GM19099 (cell line): ENCODE measurements around the gene THBS3.

Source experiments
- POLR2A ChIP-seq: IDR thresholded peaks from 3 replicates; pipeline ENCODE4 v1.6.1; 2011; ENCODE audit warnings: low read depth; ENCODE audit not compliant: insufficient read length; ENCODE audit errors: extremely low read depth

Gene THBS3

DNA sequence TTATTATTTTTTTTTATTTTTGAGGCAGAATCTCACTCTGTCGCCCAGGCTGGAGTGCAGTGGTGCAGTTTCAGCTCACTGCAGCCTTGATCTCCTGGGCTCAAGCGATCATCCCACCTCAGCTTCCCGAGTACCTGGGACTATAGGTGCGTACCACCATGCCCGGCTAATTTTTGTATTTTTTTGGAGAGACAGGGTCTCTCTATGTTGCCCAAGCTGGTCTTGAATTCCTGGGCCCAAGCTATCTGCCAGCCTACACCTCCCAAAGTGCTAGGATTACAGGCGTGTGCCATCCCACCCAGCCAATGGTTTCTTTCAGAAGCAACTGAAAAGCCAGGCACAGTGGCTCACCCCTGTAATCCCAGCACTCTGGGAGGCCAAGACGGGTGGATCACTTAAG, 36.9 kb downstream of the THBS3 start:
- TF ChIP-seq POLR2A: no peak

DNA sequence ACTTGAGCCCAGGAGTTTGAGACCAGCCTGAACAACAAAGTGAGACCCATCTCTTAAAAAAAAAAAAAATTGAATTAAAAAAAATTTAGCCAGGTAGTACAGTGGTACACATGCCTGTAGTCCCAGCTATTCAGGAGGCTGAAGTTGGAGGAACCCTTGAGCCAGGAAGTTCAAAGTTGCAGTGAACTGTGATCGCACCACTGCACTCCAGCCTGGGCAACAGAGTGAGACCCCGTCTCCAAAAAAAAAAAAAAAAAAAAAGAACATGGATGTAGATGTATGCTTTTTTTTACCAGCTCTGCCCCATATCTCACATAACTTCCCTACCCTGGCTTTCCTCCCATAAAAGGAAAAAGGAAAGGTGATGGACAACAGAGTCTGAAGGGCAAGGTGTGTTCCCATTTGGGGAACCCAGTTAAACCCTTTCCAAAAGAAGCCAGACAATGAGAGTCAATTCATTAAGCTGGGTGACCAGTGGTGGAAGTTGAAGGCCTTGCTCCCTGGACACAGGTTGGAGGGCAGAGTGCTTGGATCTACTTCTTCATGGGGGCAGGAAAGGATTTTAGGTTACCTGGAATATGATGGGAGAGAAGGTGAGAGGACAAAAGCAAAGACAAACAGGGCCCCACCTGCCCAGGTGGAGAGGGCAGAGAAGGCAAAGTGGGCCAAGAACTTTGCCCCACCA, 37.5 kb downstream of the THBS3 start:
- no peak for TF ChIP-seq POLR2A

DNA sequence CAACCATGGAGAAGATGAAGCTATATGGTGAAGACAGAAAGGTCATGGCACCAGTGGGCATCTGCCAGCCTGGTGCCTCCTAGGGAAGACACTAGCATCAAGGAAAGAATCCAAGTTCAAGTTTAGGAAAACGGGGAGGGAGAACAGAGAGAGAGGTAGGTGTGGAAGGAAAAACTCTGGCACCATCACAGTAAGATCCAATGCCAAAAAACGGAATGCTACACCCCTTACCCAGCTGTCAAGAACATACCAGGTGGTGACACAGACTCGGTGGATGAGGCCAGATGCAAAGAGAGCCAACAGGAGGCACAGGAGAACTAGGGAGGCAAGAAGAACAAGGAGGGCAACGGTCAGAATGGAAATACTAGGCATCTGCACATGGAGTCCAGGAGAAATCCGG, 38.2 kb downstream of the THBS3 start:
- no peak for TF ChIP-seq POLR2A

DNA sequence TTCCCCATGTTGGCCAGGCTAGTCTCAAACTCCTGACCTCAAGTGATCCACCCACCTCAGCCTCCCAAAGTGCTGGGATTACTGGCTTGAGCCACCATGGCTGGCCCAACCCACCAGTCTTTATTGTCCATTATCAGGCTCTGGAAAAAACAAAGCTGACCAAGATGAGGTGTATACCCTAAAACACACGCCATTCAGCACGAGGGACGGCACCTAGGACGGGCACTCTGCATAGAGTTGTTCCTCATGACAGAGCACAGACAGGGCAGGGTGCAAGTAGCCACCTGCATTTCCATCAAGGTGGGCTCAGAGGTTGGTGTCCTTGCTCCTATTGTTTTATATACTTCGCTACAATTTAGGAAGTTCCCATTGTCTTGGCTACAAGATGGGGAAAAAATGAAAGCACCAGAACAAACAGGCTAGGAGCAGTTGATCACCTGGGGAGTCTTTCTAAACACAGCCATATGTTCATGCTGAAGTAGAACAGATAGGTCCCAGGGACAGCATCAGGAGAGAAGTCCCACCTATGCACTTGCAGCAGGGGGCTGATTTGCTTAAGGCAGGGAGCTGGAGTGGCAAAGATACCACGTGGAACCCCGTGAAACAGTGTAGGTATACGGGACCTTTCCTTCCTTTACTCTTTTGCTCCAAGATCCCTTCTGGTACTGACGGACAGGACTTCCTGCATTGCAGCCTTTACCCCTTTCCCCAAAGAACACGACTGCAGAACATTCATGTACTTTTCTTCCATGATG, 39.1 kb downstream of the THBS3 start:
- no peak for TF ChIP-seq POLR2A

DNA sequence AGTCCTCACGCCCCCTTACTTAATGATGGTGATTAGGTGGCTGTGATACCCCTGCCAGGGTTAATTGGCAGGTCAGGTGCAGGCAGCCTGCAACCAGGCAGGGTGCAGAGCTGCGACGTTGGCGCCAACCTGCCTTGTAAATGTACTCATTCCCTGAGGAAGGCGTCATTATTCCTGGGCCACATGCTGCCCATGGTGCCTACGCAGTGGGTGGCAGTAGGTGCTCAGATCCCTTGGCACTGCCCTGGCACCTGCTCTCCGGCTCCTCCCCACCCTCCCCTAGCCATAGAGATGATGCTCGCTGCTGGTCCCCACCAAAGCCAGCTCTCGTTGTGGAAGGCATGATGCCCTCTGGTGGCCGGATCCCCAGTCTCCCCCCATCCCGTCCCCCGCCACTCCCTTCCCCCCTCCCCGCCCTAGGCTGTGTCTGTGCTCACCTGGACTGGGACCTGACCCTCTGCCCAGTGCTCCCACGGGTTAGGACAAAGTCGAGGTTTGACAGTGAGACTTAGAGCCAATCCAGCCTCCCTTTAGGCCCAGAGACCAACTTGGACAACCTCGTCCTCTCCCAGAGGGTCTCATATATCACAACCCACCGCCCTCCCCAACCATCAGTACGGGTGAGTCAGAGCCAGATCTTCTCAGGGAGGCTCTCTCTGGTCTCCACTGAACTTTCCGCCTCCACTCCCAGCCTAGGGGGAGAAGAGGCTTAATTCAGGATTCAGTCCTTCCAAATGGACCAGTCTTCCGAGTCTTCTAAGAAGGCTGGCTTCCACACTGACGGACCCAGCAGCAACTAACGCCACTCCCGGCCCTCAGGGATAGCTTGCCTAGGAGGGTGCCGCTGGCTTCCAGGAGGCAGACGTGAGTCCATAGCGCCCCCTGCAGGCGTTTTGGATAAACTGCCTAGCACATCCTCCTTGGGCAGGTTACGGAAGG, 40.3 kb downstream of the THBS3 start:
- TF ChIP-seq POLR2A: no peak

DNA sequence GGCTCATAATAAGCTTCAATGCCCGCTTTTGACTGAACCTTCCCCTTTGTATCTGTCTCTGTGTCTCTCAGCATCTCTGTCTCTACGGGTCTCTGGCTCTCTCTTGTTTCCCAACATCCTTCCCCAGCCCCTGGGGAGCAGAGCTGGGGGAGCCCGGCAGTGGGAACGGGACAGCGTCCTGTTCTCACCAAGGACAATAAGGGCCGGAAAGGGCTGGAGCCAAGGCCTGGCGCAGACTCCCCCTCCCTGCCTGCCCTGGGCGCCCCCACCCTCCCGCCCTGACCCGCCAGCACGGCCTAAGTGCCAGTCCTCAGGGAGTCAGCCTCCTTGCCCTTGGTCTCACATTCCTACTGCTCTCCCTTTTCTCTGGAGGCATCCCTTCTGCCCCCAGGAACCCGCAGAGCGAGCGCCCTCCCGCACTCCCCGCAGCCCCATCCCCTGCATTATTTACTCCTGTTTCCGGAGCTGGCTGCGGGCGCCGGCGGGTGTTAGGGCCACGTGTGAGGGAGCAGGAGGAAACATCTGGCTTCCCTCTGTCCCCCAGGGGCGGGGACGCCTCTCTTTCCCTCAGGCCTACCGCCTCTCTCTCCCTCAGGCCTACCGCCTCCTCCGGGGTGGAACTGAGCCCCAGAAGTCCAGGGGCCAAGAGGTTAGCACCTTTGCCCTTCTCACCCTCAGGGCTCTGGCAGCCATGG, 41.1 kb downstream of the THBS3 start:
- no peak for TF ChIP-seq POLR2A

DNA sequence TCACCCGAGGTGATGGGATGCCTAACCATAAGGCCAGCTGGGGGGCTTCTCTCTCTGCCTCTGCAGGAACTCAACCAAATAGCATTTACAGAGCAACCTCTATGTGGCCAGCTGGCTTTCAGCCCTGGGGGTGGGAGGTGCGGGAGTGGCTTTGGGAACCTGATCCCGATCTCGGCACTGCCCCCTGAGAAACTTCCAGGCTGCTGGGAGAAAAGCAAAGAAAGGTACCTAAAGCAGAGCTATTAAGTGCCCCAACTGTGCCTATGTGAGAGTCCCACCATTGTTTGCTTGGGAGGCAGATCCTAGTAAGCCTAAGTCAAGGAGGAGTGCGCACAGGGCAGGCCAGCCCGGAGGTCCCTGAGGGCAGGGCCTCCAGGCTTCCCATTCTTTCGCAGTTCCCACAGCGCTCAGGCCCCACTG, 41.6 kb downstream of the THBS3 start:
- no peak for TF ChIP-seq POLR2A

DNA sequence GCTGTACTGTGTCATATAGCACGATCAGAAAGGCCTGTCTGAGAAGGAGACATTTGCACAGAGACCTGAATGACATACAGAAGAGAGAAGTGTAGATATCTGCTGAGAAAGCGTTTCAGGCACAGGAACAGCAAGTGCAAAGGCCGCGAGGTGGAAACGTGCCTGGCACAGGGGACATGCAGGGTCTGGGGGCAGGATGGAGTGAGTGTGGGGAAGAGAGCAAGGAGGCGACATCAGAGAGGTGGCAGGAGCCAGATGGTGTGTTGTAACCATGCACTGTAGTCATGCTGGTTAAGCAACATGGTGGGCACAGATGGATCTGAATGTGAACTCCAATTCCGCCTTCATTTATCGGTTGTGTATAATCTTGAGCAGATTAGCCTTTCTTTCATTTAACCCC, 47.6 kb downstream of the THBS3 start:
- no peak for TF ChIP-seq POLR2A

DNA sequence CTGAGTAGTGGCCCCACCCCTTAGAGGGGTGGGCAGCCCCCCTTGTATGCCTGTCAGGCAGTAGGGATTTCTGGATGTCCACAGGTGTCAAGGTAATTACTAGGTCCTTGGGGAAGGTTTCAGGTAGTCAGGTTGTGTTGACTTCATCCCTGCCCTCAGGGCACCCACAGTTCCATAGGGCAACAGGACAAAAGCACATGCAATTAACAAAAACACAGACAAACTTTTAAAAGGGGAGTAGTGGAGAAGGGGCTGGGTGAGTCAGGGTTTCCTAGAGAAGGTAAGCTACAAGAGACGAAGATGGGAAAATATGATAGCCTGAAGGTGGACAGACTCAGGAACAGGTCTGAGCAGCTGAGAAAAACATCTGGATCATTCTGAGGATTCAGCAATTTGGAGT, 48.7 kb downstream of the THBS3 start:
- TF ChIP-seq POLR2A: no peak
